ENCODE measurements around the gene MRPS22. TPM values are rescaled to one million over a fixed set of nuclear protein-coding genes. Genes with fewer than 3 reads are reported as not detected.

The MRPS22 gene
- total and polyA plus RNA-seq, 2 donors (not counting 3 experiments of a cell fraction or from before 2014, with no cell fraction given) = 33.8 to 45.6 TPM

DNA sequence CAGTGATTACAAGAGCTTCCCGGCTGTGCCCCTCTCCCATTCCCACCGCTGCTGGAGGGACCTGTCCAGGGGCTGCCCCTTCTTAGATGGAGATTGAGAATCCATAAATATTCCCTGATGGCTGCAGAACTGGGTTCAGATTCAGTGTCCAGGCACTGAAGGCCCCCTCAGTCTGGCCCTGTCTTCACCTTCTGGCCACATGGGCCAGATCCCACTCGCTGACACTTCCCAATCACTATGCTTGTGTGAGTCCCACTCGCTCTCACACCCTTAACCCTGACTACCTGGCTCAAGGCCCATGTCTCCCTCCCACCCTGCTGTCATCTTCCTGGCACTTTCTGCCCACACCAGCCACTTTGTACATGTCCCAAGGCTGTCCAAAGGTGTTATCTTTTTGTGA, 15.5 kb upstream of the MRPS22 start:
- POLR2A ChIA-PET = no interaction called here
- no TSS peak for BruUV-seq (replicated peaks)
- no peak overlapping the region for H3K9ac ChIP-seq (replicated peaks; ENCODE audit: extremely low read depth, insufficient read depth, low read length)

More for the DNA sequence above, 15.5 kb upstream of the MRPS22 start:
- Histone ChIP-seq H3K9me3 (replicated peaks; ENCODE audit: control insufficient read depth, insufficient read depth, low read length) (no peaks in the 10 kb centered on the region), H3K36me3 (ENCODE audit: control insufficient read depth in 2 of 2, extremely low read depth in 1 of 2, insufficient read depth in 2 of 2, low read length in 2 of 2) (no peaks in the 10 kb centered on the region), H3K27me3 (ENCODE audit: control insufficient read depth in 2 of 2, insufficient read depth in 2 of 2, low read length in 2 of 2) (peaks cover 2 to 15% of the 10 kb centered on the region in 2 experiments), H3K9me1 (replicated peaks; ENCODE audit: control insufficient read depth, extremely low read depth, insufficient read depth, low read length) (no peaks in the 10 kb centered on the region), H2AFZ (ENCODE audit: low read depth, low read length) (no peak overlapping the region), H3K4me2 (ENCODE audit: insufficient read depth, low read length) (no peak overlapping the region), H4K20me1 (replicated peaks; ENCODE audit: control insufficient read depth, extremely low read depth, insufficient read depth, low read length) (no peaks in the 10 kb centered on the region), H3K4me3 (replicated peaks in 1 of 3; ENCODE audit: insufficient read depth in 1 of 3, low read depth in 1 of 3, low read length in 3 of 3) (no peak overlapping the region), H3K27ac (ENCODE audit: insufficient read depth, low read depth, low read length) (no peak overlapping the region), H3K4me1 (ENCODE audit: control insufficient read depth, extremely low read depth, insufficient read depth, low read length) (peaks cover 3% of the 10 kb centered on the region), H3K79me2 (ENCODE audit: control insufficient read depth, insufficient read depth, low read length) (no peaks in the 10 kb centered on the region)
- no peak for FAIRE-seq
- TF ChIP-seq, protein P1, sequence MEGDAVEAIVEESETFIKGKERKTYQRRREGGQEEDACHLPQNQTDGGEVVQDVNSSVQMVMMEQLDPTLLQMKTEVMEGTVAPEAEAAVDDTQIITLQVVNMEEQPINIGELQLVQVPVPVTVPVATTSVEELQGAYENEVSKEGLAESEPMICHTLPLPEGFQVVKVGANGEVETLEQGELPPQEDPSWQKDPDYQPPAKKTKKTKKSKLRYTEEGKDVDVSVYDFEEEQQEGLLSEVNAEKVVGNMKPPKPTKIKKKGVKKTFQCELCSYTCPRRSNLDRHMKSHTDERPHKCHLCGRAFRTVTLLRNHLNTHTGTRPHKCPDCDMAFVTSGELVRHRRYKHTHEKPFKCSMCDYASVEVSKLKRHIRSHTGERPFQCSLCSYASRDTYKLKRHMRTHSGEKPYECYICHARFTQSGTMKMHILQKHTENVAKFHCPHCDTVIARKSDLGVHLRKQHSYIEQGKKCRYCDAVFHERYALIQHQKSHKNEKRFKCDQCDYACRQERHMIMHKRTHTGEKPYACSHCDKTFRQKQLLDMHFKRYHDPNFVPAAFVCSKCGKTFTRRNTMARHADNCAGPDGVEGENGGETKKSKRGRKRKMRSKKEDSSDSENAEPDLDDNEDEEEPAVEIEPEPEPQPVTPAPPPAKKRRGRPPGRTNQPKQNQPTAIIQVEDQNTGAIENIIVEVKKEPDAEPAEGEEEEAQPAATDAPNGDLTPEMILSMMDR (IDR thresholded peaks at IDR 0.05; ENCODE audit: extremely low read depth in 1 of 2, insufficient read depth in 1 of 2, low read depth in 1 of 2, low read length in 2 of 2) = no peak
- no peak for TF ChIP-seq JUN (IDR thresholded peaks at IDR 0.05; ENCODE audit: borderline replicate concordance, insufficient read depth, insufficient read length, low read depth)
- TF ChIP-seq, protein P2, sequence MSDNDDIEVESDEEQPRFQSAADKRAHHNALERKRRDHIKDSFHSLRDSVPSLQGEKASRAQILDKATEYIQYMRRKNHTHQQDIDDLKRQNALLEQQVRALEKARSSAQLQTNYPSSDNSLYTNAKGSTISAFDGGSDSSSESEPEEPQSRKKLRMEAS (IDR thresholded peaks at IDR 0.05; ENCODE audit: insufficient read depth, insufficient read length) = no peak
- no peak for TF ChIP-seq POLR2A (IDR thresholded peaks at IDR 0.05; ENCODE audit: low read depth, low read length)
- TF ChIP-seq POLR2AphosphoS5 (IDR thresholded peaks at IDR 0.05; ENCODE audit: insufficient read depth, low read depth, low read length) = no peak
- TF ChIP-seq GATA2 (IDR thresholded peaks at IDR 0.05; ENCODE audit: insufficient read depth, insufficient read length, low read depth, low read length) = no peak
- TF ChIP-seq FOS (IDR thresholded peaks at IDR 0.05; ENCODE audit: borderline replicate concordance, insufficient read depth, low read length) = no peak
- intact Hi-C loops (cut with micrococcal nuclease) = loop anchor here (2.0 kb wide), 1 partner anchor 392 kb away; no protein-coding TSS in a partner anchor
- dilution Hi-C loops (cut with MboI; ENCODE audit: extremely low pct_ligation_motif_present, low sequenced_read_pairs) = no loop called here
- no peak for DNase-seq (ENCODE audit: low read depth, low spot score)
- CTCF ChIA-PET = interaction anchor here (0.6 to 5.4 kb wide), 14 partner anchors 9 to 913 kb away, joined by 3 to 140 read pairs (median 5); partner anchors contain the start of gene CEP70

All from endothelial cell of umbilical vein (primary cell).